DMS114 treated with DMSO at 0.1 percent for 48 hours (cell line): ENCODE measurements around the gene ZBTB16.
"Not testable (repeated sequence)": the region's sequence is repeated elsewhere in the genome, so short reads cannot be mapped to it uniquely, and the experiment has no call there.

Experiments
- DNase-seq: peaks from one replicate; lab custom pipeline; 2025; ENCODE audit not compliant: unreplicated experiment; lab: John Stamatoyannopoulos, UW

ZBTB16 gene

GRCh38 chr11:114042234-114042633, 17.3 kb upstream of the ZBTB16 start:
- no peak for DNase-seq

DNA sequence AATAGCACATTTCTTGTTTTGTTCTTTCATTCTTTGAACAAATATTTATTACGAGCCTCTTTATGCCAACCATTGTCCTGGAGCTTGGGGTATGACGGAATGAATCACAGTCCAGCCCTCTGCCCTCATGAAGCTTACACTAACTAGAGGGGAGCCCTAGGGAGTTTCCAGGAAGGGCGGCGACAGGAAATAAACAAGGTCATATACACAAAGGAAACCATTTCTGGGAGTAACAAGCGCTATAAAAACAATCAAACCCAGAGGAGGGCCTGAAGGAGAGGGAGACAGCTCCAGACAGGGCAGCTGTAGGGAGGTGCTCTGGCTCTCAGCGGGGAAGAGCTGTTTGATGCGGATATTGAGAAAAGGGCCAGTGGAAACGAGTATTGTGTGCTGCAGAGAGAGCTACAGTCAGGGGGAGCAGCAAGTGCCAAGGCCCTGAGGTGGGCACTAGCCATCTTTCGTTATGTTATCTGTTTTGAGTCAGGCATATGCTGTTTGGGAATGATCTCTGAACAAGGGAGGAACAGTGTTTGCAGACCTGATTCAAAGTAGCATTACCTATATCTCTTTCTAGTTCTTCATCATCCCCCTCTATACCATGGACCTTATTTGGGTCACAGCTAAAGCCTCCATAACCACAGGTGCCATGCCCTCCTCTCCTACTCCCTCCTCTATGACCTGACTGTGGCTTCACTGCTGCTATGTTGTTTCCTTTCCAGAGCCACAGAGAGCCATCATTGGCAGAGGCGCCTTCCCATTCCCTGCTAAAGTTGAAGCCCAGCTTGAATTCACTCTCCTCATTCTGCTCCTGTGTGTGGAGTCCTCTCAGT, 15.3 kb upstream of the ZBTB16 start:
- no peak for DNase-seq

DNA sequence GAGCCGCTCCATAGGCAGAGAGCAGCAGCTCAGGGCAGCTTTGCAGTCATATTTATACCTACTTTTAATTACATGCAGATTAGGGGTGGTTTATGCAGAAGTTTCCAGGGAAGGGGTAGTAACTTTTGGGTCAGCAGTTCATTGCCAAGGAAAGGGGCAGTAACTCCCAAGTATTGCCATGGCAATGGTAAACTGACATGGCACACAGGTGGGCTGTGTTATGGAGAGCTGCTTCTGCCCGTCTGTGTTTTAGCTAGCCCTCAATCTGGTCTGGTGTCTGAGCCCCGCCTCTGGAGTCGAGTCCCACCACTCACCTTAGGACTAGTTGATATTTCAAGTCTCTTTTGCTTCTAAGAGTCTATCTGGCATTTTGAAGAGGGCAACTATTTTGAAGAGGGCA, 12.2 kb upstream of the ZBTB16 start:
- no peak for DNase-seq

GRCh38 chr11:114049050-114049449, 10.5 kb upstream of the ZBTB16 start:
- no peak for DNase-seq

GRCh38 chr11:114049766-114050165, 9.7 kb upstream of the ZBTB16 start:
- DNase-seq = not testable (repeated sequence)

DNA sequence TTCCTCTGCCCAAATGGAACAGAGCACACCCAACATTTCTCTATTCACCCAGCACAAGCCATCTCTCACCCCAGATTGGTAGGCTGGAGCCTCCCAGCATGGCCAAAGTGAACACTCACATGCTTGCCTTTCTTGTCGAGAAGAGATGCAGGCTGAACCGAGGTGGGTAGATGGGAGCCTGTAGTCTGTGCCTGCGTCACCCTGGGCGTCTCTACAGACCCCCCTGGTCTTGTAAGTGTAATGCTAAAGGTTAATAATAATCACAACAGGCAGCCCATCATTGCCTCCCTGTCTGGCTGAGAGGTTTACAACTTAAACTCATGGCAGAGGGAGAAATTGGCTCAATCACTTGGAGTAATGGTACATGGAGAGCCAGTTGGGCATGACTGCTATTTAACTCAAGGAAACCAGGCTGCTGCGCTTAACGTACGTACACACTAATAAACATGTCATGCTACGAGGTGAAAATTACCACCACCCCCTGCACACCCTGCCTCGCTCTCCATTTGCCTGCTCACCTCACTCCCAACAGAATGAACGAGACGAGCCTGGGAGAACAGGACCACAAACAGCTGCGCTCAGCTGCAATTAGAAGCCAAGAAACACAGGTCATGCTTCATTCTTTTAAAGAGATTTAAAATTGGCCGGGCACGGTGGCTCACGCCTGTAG, 9.1 kb upstream of the ZBTB16 start:
- DNase-seq = no peak

DNA sequence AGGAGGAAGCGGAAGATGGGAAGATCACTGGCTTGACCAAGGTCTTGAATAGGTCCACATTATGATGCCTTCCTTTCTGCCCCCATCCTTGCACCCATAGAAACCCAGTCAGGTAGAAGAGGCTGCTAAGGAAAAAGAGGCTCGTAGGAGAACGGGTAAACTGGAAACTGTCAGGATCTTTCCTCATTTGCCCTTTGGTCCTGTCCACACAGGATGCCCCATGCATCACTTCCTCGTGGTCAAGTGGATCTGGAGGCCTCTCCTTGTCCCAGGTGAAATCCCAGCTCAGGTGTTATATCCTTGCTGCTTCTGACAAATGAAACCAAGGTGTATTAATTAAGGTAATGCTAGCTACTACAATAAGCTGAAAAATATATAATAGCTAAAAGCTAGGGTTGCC, 8.0 kb upstream of the ZBTB16 start:
- DNase-seq = no peak

GRCh38 chr11:114052160-114052559, 7.4 kb upstream of the ZBTB16 start:
- no peak for DNase-seq

GRCh38 chr11:114053406-114053805, 6.1 kb upstream of the ZBTB16 start:
- DNase-seq = no peak

DNA sequence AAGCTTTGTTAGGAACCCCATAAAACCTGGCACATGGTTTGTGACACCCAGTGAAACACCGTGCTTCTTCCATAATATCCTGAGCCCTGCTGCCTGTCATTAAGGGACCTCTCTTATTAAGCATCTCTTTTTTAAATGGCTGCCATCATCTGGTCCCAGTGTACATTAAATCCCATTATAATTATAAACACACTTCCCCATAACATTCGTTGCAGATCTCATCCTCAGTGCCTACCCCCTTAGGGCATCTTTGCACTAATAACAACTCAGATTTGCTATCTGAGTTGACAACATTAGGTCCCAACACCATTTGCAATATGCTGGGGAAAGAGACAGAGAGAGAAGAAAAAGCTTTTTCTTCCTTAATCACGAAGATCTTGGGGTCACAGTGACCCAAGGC, 4.7 kb upstream of the ZBTB16 start:
- no peak for DNase-seq

DNA sequence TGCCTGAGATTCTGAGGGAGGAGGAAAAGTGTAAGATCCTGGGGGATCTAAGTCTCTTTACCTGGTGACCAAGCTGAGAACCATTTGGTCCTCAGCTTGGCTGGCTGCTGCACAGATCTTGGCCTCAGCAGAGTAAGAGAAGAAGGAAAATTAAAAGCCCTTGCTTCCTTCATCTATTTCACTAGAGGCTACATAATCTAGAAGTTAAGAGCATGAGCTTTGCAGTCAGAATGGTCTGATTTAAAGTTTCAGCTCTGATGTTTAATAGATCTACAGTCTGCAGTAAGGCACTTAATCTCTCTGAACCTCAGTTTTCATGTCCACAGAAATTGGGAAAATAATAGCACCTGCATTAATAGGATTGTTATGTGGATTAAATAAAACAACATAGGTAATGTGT, 3.1 kb upstream of the ZBTB16 start:
- no peak for DNase-seq

DNA sequence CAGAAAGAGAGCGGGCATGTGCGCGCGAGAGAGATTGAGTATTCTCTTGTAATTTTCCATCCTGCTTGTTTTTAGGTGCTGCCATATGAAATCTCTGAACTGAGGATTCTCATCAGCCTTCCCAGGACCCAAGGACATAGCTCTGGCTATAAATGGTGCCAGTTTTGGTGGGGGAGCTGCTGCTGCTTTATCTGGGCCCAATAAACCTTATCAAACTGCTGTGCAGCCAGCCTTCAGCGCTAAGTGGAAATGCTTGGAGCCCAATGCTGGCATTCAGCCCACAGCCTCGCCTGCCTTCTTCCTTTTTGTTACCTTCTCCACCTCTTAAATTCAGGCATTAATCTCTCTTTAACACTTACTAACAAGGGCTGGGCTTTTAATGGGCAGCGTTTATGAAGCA, 2.4 kb upstream of the ZBTB16 start:
- DNase-seq = no peak

GRCh38 chr11:114057605-114058004, 1.9 kb upstream of the ZBTB16 start:
- no peak for DNase-seq

- DNase-seq = no peak
These were observed 1.3 kb upstream of the ZBTB16 start for GRCh38 chr11:114058026-114058706.

GRCh38 chr11:114058871-114059277, 637 bp upstream of the ZBTB16 start:
- no peak for DNase-seq

DNA sequence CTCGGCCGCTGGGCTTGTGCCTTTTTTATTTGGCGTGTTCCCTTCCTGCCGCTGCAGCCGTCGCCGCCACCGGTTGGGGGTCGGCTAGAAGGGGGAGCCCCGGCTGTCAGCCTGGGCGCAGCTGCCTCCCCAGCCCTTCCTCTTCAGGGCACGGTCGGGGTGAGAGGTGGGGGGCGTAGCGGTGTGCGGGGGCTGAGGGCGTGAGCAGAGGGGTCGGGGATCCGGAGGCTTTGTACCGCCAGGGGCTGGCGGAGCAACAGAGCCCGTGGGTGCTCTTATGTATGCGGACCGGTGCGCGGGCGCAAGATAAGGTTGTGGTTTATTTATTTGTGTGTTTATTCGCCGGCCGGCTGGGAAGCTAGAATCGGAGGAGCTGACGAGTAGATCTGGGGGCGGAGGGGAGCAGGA, 477 bp downstream of the ZBTB16 start:
- no peak for DNase-seq

- DNase-seq = no peak
These were observed 1.0 kb downstream of the ZBTB16 start for GRCh38 chr11:114060392-114061047.

GRCh38 chr11:114061048-114061680, 1.7 kb downstream of the ZBTB16 start:
- no peak for DNase-seq

GRCh38 chr11:114061681-114062049, 2.2 kb downstream of the ZBTB16 start:
- no peak for DNase-seq

- DNase-seq = no peak
These were observed 2.8 kb downstream of the ZBTB16 start for GRCh38 chr11:114062272-114062671.
